ENCODE results near the gene HIP1R.
"Not testable (repeated sequence)": the region's sequence is repeated elsewhere in the genome, so short reads cannot be mapped to it uniquely, and the experiment has no call there.

HIP1R gene

DNA sequence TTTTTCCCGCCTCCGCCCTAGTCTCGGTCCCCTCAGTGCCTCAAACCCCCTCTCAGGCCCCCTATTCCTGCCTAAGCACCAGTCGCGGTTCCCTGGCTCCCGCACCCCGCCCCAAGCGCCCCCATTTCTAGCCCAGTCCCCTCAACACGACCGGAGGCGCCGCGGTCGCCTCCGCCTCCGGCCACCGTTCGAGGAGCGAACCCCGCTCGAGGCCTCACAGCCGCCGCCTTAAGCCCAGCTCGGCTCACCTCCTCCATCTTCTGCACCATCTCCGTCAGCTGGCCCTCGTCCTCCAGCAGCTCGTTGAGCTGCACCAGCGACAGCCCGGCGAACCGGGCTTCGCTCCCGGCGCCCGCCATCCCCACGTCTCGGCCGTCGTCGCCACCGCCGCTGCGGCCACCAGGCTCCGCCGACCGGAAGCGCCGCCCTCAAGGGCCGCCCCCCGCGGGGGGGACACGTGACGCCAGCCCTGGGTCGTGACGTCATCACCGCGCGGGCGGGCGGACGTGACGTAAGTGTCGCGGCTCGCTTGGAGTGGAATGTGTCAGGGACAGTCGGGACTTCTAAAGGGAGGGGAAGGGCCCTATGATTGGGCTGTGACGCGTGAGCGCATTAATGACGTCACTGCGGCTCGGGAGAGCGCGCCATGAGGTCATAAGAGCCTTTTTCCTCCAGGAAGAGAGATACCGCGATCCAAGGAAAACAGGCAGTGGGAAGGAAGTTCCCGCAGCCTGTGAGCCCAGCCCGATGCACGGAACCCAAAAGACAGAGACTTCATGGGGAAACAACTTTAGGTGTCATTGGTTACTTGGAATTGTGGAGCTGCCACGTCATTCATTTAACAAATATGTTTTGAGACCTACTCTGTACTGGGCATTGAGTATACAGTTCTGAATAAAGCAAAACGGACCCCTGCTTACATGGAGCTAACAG, 60.7 kb downstream of the HIP1R start, which contains the start of gene VPS37B:
VPS37B (minus strand) TSS at position 421 of the 933 bp plus-strand sequence; CDS start at position 359, 62 bp downstream.
- DNase-seq, result peak; percentile 71 to 77 (median 73)

GRCh38 chr12:122896662-122897061, 61.4 kb downstream of the HIP1R start:
- DNase-seq, result no peak

DNA sequence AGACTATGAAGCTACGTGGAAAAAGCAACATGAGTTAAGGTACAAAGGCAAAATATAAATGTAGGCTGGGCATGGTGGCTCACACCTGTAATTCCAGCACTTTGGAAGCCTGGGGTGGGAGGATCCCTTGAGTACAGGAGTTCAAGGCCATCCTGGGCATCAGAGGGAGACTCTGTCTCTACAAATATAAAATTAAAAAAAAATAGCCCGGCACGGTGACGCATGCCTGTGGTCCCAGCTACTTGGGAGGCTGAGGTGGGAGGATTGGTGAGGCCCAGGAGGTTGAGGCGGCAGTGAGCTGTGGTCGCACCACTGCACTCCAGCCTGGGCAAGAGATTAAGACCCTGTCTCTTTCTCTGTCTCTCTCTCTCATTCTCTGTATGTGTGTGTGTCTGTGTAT, 64.6 kb downstream of the HIP1R start:
- no peak for DNase-seq

- DNase-seq, result no peak
Measured at GRCh38 chr12:122902854-122903692, 67.8 kb downstream of the HIP1R start.

- no peak for DNase-seq
Measured at GRCh38 chr12:122903693-122904034, 68.4 kb downstream of the HIP1R start.

DNA sequence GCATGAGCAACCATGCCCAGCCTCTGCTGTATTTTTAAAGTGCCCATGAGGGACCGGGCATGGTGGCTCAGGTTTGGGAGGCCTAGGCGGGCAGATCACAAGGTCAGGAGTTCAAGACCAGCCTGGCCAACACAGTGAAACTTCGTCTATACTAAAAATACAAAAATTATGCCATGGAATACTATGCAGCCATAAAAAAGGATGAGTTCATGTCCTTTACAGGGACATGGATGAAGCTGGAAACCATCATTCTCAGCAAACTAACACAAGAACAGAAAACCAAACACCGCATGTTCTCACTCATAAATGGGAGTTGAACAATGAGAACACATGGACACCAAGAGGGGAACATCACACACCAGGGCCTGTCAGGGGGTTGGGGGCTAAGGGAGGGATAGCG, 70.0 kb downstream of the HIP1R start:
- DNase-seq, result not testable (repeated sequence)

GRCh38 chr12:122908915-122909314, 73.7 kb downstream of the HIP1R start:
- DNase-seq, result no peak

GRCh38 chr12:122909442-122910288, 74.4 kb downstream of the HIP1R start:
- DNase-seq, result no peak
